Stimulated activated CD4-positive, alpha-beta T cell treated with anti-CD3 and anti-CD28 coated beads, Interleukin-12 subunit alpha, Interleukin-12 subunit beta, amount 100 ng/mL, for 48 hours (primary cell): Measurements from ENCODE around the gene PAFAH1B2.

ENCODE experiments used
- DNase-seq, 3 donors: peaks; one replicate each; pipeline ENCODE4 v3.0.0-alpha.2; 2020; ENCODE audit warnings: low read depth in 2 of 3, low spot score in 1 of 3

The PAFAH1B2 gene

DNA sequence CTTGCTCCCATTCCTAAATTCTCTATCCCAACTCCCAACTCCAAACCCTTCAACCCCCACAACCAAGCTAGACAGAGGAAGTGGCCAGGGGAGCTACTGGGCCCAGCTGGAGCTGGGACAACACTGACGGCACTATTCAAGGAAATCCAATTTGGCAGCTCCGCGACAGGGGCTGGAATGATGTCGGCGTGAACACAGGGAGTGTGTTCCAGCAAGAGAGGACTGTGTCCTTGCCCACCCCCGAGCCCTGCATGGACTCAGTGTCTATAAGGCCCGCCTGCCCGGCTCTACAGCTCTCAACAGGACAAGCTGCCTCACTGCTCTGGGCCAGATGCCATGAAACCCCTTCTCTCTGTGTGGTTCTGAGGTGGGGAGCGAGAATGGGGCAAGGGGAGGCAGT, 76.5 kb downstream of the PAFAH1B2 start:
- no peak for DNase-seq

DNA sequence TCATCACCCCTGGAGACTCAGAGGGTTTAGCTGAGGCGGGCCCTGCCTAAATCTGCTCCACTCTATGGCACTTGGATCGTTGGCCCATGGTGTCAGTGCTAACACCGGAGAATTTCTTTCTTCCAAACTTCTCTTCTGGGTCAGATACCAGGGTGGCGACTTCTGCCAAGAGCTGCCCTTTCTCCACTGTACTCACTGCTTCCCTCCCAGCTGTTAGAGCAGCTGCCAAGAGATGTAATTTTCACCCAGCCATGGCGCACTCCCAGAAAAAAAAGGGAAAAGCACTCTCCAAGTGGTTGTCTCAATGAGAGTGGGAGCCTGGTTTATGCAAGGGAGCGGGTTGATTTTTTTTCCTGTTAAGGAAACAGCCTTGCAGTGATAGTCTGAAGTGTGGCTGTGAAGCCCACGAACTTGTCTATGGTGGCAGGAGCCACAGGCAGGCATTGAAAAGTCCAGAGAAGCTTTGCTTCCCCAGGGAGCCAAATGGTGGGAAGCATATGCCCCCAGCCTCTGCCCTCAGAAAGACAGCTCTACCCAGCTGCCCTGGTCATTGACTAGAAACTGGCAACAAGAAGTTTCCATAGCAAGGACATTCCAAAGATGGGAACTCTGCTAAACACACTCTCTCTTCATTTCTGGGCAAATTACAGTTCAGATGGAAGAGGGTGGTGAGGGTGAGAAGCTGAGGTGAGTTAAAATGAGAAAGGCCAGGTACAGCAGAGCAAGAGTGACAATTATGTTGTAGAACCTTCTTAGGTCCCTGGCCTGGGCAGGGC, 77.1 kb downstream of the PAFAH1B2 start:
- no peak for DNase-seq

DNA sequence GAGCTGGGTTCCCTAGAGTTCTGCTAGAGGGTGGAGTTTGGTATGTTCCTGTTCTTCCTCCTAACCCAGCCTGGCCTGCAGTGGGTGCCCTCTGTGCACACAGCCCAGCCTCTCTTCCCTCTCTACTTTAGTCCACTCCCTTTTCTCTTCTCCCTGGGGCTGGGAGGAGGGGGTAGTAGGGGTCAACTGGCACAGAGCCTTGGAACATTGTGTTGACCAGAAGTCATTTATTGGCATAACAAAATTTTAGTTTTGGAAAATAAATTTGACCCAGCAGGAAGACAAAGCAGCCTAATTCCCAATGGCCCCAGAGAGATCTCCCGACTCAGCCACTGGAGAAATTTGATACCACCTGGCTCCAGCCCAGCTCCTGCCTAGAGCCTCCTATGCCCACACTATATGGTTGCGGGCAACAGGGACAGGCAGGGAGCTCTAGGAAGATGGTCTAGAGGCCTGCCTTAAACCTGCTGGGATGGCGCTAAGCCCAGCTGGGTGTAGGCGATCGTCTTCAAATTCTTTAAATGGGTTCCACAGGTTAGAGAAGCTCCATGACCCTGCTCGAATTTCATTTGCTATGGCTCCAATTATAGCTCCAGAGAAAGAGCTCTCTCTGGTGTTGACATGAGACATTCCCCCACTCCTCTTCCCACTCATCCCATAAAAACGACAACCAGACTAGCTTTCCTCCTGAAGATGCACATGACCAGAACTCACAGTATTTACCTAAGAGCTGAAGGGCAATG, 77.9 kb downstream of the PAFAH1B2 start:
- DNase-seq = no peak

DNA sequence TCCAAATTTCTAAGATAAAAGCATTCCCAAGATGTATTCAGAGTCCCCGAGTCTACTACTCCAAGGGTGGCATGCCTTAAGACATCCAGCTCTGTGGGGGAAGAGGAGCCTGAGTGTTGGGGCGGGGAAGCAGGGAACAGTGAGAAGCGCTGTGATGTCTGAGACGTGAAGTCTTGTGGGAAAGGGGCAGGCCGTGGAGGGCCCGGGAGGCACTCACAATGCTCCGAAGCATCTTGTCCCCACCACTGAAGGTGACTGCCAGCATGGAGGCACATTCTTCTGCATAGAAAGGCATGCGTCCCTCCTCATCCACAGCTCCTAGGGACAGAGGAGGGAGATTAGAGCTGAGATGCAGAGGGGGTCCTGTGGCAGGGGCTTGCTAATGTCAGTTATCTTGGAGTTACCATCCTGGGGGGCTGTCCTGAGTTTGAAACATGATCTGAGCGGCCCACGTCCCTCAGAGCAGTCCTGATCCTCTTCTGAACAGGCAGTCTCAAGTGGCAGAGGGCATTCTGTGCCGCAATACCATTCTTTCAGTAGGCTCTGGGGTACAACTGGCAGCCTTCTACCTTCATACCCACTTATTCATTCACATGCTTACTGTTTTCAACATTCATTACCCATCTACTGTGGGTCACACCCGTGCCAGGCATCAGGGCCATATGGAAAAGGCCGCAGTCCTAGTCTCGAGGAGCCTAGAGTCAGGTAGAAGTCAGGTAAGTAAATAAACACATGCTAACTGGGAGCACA, 79.1 kb downstream of the PAFAH1B2 start:
- DNase-seq = no peak

DNA sequence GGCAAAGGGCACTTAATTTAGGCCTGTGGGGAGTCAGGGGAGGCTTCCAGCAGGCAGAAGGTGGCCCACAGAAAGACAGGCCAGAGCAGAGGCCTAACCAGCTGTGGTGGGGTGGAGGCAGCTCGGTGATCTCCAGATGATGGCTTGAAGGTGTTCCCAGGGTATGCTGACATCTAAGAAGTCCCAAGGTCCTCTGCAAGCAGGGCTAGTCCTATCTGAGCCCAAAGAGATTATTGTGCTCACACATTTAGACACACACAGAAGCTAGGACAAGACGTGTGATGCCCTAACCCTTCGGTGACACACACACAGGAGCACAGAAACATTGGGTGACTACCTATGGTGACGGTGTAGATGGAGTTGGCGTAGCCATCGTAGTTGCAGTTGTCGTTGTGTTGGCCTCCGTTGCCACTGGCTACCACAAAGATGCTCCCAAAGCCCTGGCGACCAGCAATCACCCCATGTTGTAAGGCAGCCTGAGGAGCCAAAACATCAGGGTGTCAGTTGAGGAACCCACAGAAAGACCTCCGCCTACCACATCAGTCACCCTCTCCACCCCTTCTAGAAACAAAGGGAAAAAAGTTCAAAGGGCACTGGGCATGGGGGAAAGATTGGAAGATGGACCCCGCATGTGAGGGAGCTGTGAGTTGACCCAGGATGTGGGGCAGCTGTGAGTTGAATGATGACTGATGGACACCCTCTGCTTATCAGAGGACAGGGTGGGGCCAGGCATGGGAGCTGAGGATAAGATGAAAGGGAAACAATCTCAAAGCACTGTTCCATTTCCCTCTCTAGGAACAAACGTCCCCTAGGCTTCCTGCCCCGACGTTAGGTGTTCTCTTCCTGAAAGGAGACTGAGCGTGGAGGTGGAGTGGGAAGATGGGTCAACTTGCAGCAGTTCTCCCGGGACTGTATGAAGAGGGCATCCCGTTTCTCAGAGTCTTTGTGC, 79.9 kb downstream of the PAFAH1B2 start:
- DNase-seq = no peak

DNA sequence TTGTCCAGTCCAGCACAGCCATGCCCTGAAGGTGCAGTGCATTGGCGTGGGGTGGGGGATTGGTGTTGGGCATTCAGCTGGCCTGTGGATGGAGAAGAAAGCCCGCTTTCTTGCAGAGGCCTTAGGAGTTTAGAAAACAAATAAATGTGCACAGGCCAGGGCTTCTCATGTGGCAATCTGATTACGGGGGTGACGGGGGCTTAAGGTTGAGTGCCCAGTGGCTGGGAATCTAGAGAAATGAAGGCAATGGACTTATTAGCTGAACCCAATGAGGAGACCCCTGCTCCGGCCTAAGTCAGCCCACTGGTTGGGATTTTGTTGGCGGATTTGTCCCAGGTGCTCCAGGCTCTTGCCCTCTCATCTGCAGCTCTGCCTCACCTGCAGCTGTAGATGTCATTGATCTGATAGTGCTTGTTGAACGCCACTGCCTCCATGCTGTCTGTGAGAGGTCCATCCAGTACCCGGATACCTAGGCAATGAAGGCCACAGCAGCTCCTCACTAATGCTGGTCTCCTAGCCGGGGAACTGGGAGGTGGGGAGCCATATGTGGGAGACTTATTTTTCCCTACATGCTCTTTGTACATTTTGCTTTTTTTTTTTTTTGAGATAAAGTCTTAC, 81.6 kb downstream of the PAFAH1B2 start:
- no peak for DNase-seq
